Upper lobe of left lung (tissue), 4 donors: ENCODE measurements around the gene CDK11B.

Experiments used
- CTCF ChIP-seq, 6 experiments: fragments of 450-650 bp in 4 of 6; fragments of 200-600 bp in 2 of 6; sonication (generic) in 2 of 6; IDR thresholded peaks; one replicate each; pipeline ENCODE4 v1.5.1; 2016 to 2019; ENCODE audit warnings: antibody characterized with exemption in 6 of 6
- POLR2A ChIP-seq, 4 donors: fragments of 450-650 bp; IDR thresholded peaks; one replicate each; pipeline ENCODE4 v1.5.1; 2016 to 2017; ENCODE audit warnings: antibody characterized with exemption in 4 of 4, mild to moderate bottlenecking in 2 of 4

- no peak for TF ChIP-seq POLR2A (IDR thresholded peaks at IDR 0.05)
- no peak for TF ChIP-seq CTCF (IDR thresholded peaks at IDR 0.05)
These were observed 42.0 kb downstream of the CDK11B start for GRCh38 chr1:1616838-1617237.
